ENCODE results near the gene TRHDE.

TRHDE gene

GRCh38 chr12:72271451-72272090 lies 599 bp upstream of the TRHDE start:
- no peak overlapping the region for H3K4me2 ChIP-seq (ENCODE audit: low read length)
- no peak overlapping the region for H3K4me3 ChIP-seq (ENCODE audit: low read depth, low read length, poor library complexity, severe bottlenecking)
- no peak overlapping the region for H3K27ac ChIP-seq (ENCODE audit: low read depth, low read length, poor library complexity, severe bottlenecking)
- no peaks in the 10 kb centered on the region for H3K9me3 ChIP-seq (ENCODE audit: low read length)
- no peaks in the 10 kb centered on the region for H3K4me1 ChIP-seq (ENCODE audit: insufficient read depth, low read length, severe bottlenecking)
- no peaks in the 10 kb centered on the region for H3K36me3 ChIP-seq (ENCODE audit: insufficient read depth, low read length)
- no peaks in the 10 kb centered on the region for H3K9me2 ChIP-seq (ENCODE audit: low read depth, low read length)
- H3F3A ChIP-seq (ENCODE audit: insufficient read depth, low read length), result no peaks in the 10 kb centered on the region
- H4K20me1 ChIP-seq (ENCODE audit: insufficient read depth, low read length), result no peaks in the 10 kb centered on the region
- TF ChIP-seq EZH2 (IDR thresholded peaks at IDR 0.05; ENCODE audit: borderline replicate concordance, low read length) (no peak), CTCF (IDR thresholded peaks at IDR 0.05; ENCODE audit: low read length) (no peak)
- no peak overlapping the region for H3K9ac ChIP-seq (ENCODE audit: low read length)
- H3K27me3 ChIP-seq (ENCODE audit: insufficient read depth, low read length), result no peaks in the 10 kb centered on the region
- no peak overlapping the region for H2AFZ ChIP-seq (ENCODE audit: low read length)
- H3K79me2 ChIP-seq (ENCODE audit: insufficient read depth, low read length), result no peaks in the 10 kb centered on the region

GRCh38 chr12:72272731-72273498 lies 745 bp downstream of the TRHDE start:
- no peaks in the 10 kb centered on the region for H3K79me2 ChIP-seq (ENCODE audit: insufficient read depth, low read length)
- H3K27me3 ChIP-seq (ENCODE audit: insufficient read depth, low read length), result no peaks in the 10 kb centered on the region
- H3K4me1 ChIP-seq (ENCODE audit: insufficient read depth, low read length, severe bottlenecking), result no peaks in the 10 kb centered on the region
- no peak overlapping the region for H2AFZ ChIP-seq (ENCODE audit: low read length)
- no peak overlapping the region for H3K4me3 ChIP-seq (ENCODE audit: low read depth, low read length, poor library complexity, severe bottlenecking)
- H4K20me1 ChIP-seq (ENCODE audit: insufficient read depth, low read length), result no peaks in the 10 kb centered on the region
- H3K9me3 ChIP-seq (ENCODE audit: low read length), result no peaks in the 10 kb centered on the region
- no peak overlapping the region for H3K4me2 ChIP-seq (ENCODE audit: low read length)
- H3F3A ChIP-seq (ENCODE audit: insufficient read depth, low read length), result no peaks in the 10 kb centered on the region
- no peak overlapping the region for H3K27ac ChIP-seq (ENCODE audit: low read depth, low read length, poor library complexity, severe bottlenecking)
- no peak overlapping the region for H3K9ac ChIP-seq (ENCODE audit: low read length)
- H3K9me2 ChIP-seq (ENCODE audit: low read depth, low read length), result no peaks in the 10 kb centered on the region
- no peak for TF ChIP-seq EZH2 (IDR thresholded peaks at IDR 0.05; ENCODE audit: borderline replicate concordance, low read length)
- TF ChIP-seq CTCF (IDR thresholded peaks at IDR 0.05; ENCODE audit: low read length), result no peak
- no peaks in the 10 kb centered on the region for H3K36me3 ChIP-seq (ENCODE audit: insufficient read depth, low read length)

GRCh38 chr12:72273499-72273837 lies 1.3 kb downstream of the TRHDE start:
- Histone ChIP-seq H3K4me2 (ENCODE audit: low read length) (no peak overlapping the region), H3K36me3 (ENCODE audit: insufficient read depth, low read length) (no peaks in the 10 kb centered on the region), H3K79me2 (ENCODE audit: insufficient read depth, low read length) (no peaks in the 10 kb centered on the region), H3K9me3 (ENCODE audit: low read length) (no peaks in the 10 kb centered on the region), H3K4me1 (ENCODE audit: insufficient read depth, low read length, severe bottlenecking) (no peaks in the 10 kb centered on the region), H3F3A (ENCODE audit: insufficient read depth, low read length) (no peaks in the 10 kb centered on the region), H3K9me2 (ENCODE audit: low read depth, low read length) (no peaks in the 10 kb centered on the region), H2AFZ (ENCODE audit: low read length) (no peak overlapping the region), H3K27ac (ENCODE audit: low read depth, low read length, poor library complexity, severe bottlenecking) (no peak overlapping the region), H4K20me1 (ENCODE audit: insufficient read depth, low read length) (no peaks in the 10 kb centered on the region), H3K27me3 (ENCODE audit: insufficient read depth, low read length) (no peaks in the 10 kb centered on the region), H3K4me3 (ENCODE audit: low read depth, low read length, poor library complexity, severe bottlenecking) (no peak overlapping the region), H3K9ac (ENCODE audit: low read length) (no peak overlapping the region)
- TF ChIP-seq EZH2 (IDR thresholded peaks at IDR 0.05; ENCODE audit: borderline replicate concordance, low read length), result no peak
- TF ChIP-seq CTCF (IDR thresholded peaks at IDR 0.05; ENCODE audit: low read length), result no peak

Measured in OCI-LY1 (cell line).